PC-9 (cell line): ENCODE data around the gene RGS19. TPM values are rescaled to one million over a fixed set of nuclear protein-coding genes. Genes with fewer than 3 reads are reported as not detected.

Experiments used
- BruUV-seq: library from RNA; stranded (reverse); fragments of 400-500 nt; replicated peaks from 2 replicates; lab custom pipeline; 2021; lab: Mats Ljungman, UMichigan
- CTCF ChIA-PET: fragments of 300-600 bp; sonication (Branson Sonifier 250); formaldehyde crosslinking; loops from one replicate; lab custom pipeline; 2022; ENCODE audit warnings: antibody characterized with exemption; lab: Charles Lee
- POLR2A ChIA-PET: fragments of 300-600 bp; sonication (Branson Sonifier 250); formaldehyde crosslinking; loops from one replicate; lab custom pipeline; 2022; ENCODE audit warnings: antibody characterized with exemption; ENCODE audit not compliant: unreplicated experiment; lab: Charles Lee
- DNase-seq, 2 experiments: peaks; one replicate each; pipeline versions ENCODE4 v3.0.0 to v3.0.0-alpha.2; 2015 to 2022; ENCODE audit warnings: mixed read lengths in 1 of 2
- H2AFZ ChIP-seq: fragments of 200-600 bp; sonication (generic); 2 replicates; pipeline ENCODE4 v1.8.1; 2017; ENCODE audit warnings: antibody characterized with exemption
- H3F3A ChIP-seq: fragments of 200-600 bp; sonication (generic); 2 replicates; pipeline ENCODE4 v1.8.1; 2017; ENCODE audit warnings: antibody characterized with exemption, mild to moderate bottlenecking, low read depth; ENCODE audit not compliant: insufficient read depth
- H3K27ac ChIP-seq: fragments of 200-600 bp; sonication (generic); 2 replicates; pipeline ENCODE4 v1.6.1; 2016; ENCODE audit warnings: mixed run types
- H3K27me3 ChIP-seq: fragments of 200-600 bp; sonication (generic); 2 replicates; pipeline ENCODE4 v1.6.1; 2016; ENCODE audit warnings: low read depth, mixed run types; ENCODE audit not compliant: insufficient read depth
- H3K36me3 ChIP-seq: fragments of 200-600 bp; sonication (generic); 2 replicates; pipeline ENCODE4 v1.6.1; 2016; ENCODE audit warnings: low read depth, mixed run types
- H3K4me1 ChIP-seq: fragments of 200-600 bp; sonication (generic); replicated peaks from 2 replicates; pipeline ENCODE4 v1.6.1; 2016; ENCODE audit warnings: mixed run types; ENCODE audit not compliant: insufficient read depth
- H3K4me2 ChIP-seq: fragments of 200-600 bp; sonication (generic); 2 replicates; pipeline ENCODE4 v1.6.1; 2017; ENCODE audit warnings: mixed run types
- H3K4me3 ChIP-seq: fragments of 200-600 bp; sonication (generic); 2 replicates; pipeline ENCODE4 v1.6.1; 2016; ENCODE audit warnings: mixed run types
- H3K79me2 ChIP-seq: fragments of 200-600 bp; sonication (generic); 2 replicates; pipeline ENCODE4 v1.6.1; 2017; ENCODE audit warnings: low read depth, mixed run types
- H3K9me2 ChIP-seq: fragments of 200-600 bp; sonication (generic); 2 replicates; pipeline ENCODE4 v1.8.1; 2017; ENCODE audit warnings: mild to moderate bottlenecking; ENCODE audit not compliant: insufficient read depth
- H3K9me3 ChIP-seq: fragments of 200-600 bp; sonication (generic); 2 replicates; pipeline ENCODE4 v1.8.1; 2016; ENCODE audit warnings: low read depth; ENCODE audit not compliant: insufficient read depth
- H4K20me1 ChIP-seq: fragments of 200-600 bp; sonication (generic); 2 replicates; pipeline ENCODE4 v1.8.1; 2017; ENCODE audit not compliant: insufficient read depth
- EZH2 ChIP-seq: fragments of 200-600 bp; sonication (generic); IDR thresholded peaks from 2 replicates; pipeline ENCODE4 v1.8.0; 2017; ENCODE audit warnings: antibody characterized with exemption, low read depth
- intact Hi-C: fragments of 100-400 bp; cut with micrococcal nuclease; formaldehyde crosslinking; loops from one replicate; pipeline ENCODE4 v1.10.0; 2022; ENCODE audit not compliant: unreplicated experiment
- total RNA-seq: library from RNA; stranded (reverse); gene quantifications from 2 replicates; pipeline ENCODE4 v1.2.3, GENCODE V29; 2021
- TF ChIP-seq, protein P1 (sequence below): fragments of 200-600 bp; sonication (generic); conservative IDR thresholded peaks from 2 replicates; pipeline ENCODE4 v1.6.1; 2017; ENCODE audit warnings: mixed run types, antibody characterized with exemption, mild to moderate bottlenecking, moderate library complexity

The RGS19 gene
- total RNA-seq, 1 experiment from 2014 or later: 33.3 TPM

DNA sequence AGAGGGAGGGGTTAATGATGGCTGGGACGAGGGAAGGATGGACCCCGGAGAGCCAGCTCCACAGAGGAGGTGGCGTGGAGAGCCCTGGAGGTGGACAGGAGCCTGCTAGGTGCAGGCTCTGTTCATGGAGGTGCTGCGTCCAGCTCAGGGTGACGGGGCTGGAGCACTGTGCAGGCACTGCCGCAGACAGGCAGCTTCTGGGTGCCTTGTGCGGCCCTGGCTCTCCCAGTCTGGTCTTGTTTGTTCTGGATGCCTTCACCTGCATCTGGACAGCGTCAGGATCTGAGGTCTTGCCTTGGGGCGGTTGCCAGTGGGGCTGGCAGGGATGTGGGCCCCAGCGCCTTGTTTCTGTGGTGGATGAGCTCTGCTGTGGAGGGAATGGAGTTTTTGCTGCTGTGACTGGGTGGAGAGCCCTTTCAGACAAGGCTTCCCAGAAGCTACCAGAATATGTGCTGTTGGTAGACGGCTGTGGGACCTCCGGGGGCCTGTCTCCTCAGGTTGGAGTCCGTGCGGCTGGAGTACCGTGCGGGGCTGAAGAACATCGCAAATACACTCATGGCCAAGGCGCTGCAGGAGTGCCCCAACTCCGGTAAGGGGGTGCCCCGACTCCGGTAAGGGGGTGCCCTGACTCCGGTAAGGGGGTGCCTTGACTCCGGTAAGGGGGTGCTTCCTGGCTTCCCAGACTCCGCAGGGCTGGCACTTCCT is 51.2 kb downstream of the RGS19 start:
- Histone ChIP-seq H3K27me3 (no peaks in the 10 kb centered on the region), H3K4me3 (no peak overlapping the region), H3K9me3 (no peaks in the 10 kb centered on the region), H3K4me1 (no peaks in the 10 kb centered on the region), H3K27ac (no peak overlapping the region), H2AFZ (no peak overlapping the region), H3K79me2 (no peaks in the 10 kb centered on the region), H3K36me3 (peaks cover 16% of the 10 kb centered on the region), H3K4me2 (no peak overlapping the region), H3F3A (no peaks in the 10 kb centered on the region), H3K9me2 (no peaks in the 10 kb centered on the region), H4K20me1 (peaks cover 22% of the 10 kb centered on the region)
- BruUV-seq: no TSS peak
- TF ChIP-seq, protein P1, sequence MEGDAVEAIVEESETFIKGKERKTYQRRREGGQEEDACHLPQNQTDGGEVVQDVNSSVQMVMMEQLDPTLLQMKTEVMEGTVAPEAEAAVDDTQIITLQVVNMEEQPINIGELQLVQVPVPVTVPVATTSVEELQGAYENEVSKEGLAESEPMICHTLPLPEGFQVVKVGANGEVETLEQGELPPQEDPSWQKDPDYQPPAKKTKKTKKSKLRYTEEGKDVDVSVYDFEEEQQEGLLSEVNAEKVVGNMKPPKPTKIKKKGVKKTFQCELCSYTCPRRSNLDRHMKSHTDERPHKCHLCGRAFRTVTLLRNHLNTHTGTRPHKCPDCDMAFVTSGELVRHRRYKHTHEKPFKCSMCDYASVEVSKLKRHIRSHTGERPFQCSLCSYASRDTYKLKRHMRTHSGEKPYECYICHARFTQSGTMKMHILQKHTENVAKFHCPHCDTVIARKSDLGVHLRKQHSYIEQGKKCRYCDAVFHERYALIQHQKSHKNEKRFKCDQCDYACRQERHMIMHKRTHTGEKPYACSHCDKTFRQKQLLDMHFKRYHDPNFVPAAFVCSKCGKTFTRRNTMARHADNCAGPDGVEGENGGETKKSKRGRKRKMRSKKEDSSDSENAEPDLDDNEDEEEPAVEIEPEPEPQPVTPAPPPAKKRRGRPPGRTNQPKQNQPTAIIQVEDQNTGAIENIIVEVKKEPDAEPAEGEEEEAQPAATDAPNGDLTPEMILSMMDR: no peak
- no peak for TF ChIP-seq EZH2
- ChIA-PET CTCF (no interaction called here), POLR2A (no interaction called here)
- intact Hi-C loops: no loop called here
- DNase-seq: no peak

DNA sequence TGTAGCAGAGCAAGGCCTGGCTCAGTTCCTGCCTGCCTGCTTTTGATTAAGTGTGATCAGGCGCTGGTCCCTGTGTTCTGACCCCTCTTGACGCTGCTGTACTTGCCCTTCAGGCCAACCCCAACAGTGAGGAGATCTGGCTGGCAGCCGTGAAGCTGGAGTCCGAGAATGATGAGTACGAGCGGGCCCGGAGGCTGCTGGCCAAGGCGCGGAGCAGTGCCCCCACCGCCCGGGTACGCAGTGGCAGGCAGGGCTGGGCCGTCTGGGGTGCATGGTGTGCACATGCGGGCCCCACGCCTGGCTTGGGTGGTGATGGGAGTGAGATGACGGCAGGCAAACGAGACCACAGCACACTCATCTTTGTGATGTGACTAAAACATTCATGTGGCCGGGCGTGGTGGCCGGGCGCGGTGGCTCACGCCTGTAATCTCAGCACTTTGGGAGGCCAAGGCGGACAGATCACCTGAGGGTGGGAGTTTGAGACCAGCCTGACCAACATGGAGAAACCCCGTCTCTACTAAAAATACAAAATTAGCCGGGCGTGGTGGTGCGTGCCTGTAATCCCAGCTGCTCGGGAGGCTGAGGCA is 53.4 kb downstream of the RGS19 start:
- Histone ChIP-seq H3K4me2 (no peak overlapping the region), H3K36me3 (peaks cover 22% of the 10 kb centered on the region), H2AFZ (no peak overlapping the region), H3K9me2 (no peaks in the 10 kb centered on the region), H4K20me1 (peaks cover 13% of the 10 kb centered on the region), H3K9me3 (no peaks in the 10 kb centered on the region), H3K4me3 (no peak overlapping the region), H3K27ac (no peak overlapping the region), H3K79me2 (no peaks in the 10 kb centered on the region), H3F3A (peaks cover 4% of the 10 kb centered on the region), H3K27me3 (no peaks in the 10 kb centered on the region), H3K4me1 (no peaks in the 10 kb centered on the region)
- DNase-seq: no peak
- POLR2A ChIA-PET: no interaction called here
- TF ChIP-seq, protein P1: no peak
- TF ChIP-seq EZH2: no peak
- CTCF ChIA-PET: interaction anchor here (0.6 kb wide), 1 partner anchor 20 kb away, joined by 3 read pairs; no protein-coding TSS in a partner anchor
- no TSS peak for BruUV-seq
- intact Hi-C loops: no loop called here

DNA sequence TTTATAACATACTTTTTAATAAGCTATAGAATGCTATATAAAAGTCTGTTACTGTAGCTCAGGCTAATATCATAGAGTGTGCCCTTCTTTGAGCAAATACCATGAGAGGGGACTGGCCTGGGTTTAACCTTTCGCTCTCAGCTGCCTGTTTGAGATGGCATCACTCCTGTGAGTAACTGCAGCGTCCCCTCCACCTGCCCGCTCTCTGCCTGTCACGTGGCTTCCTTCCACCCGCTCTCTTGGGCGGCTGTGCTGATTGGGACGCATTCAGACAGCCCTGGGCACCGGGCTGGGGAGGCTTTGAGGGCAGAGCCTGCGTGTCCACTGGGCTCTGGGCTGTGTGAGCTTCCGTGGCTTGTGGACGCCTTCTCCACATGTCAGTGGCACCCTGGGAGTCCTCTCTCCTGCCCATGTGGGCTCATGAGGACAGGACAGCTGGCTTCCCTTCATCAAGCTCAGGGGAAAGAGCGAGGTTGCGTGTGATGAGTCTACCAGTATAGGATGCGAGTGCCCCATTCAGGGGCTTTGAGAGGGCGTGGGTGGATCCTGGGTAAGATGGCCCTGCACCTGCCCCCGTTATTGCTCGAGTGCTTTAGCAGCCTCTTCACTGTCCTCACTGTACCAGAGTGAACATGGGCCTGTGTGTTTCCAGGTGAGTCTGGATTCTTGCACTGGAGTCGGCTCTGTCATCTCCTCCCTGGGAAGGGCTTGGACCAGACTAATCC is 54.1 kb downstream of the RGS19 start:
- BruUV-seq: no TSS peak
- Histone ChIP-seq H3K79me2 (no peaks in the 10 kb centered on the region), H2AFZ (no peak overlapping the region), H3K4me2 (no peak overlapping the region), H3K4me1 (no peaks in the 10 kb centered on the region), H4K20me1 (peaks cover 16% of the 10 kb centered on the region), H3K27ac (no peak overlapping the region), H3F3A (peaks cover 11% of the 10 kb centered on the region), H3K36me3 (peaks cover 25% of the 10 kb centered on the region), H3K9me2 (no peaks in the 10 kb centered on the region), H3K27me3 (no peaks in the 10 kb centered on the region), H3K9me3 (no peaks in the 10 kb centered on the region), H3K4me3 (no peak overlapping the region)
- no peak for TF ChIP-seq EZH2
- TF ChIP-seq, protein P1: no peak
- DNase-seq: no peak
- CTCF ChIA-PET: no interaction called here
- intact Hi-C loops: no loop called here
- POLR2A ChIA-PET: no interaction called here
